HG03196 (cell line): Measurements from ENCODE around the gene ATRN.
"Not testable (repeated sequence)": the region's sequence is repeated elsewhere in the genome, so short reads cannot be mapped to it uniquely, and the experiment has no call there.

Experiments used
- ATAC-seq: cut with Tn5 transposase; IDR thresholded peaks from one replicate; pipeline ENCODE4 v1.9.1; 2021; ENCODE audit not compliant: unreplicated experiment

ATRN gene

GRCh38 chr20:3514012-3514642, 43.3 kb downstream of the ATRN start:
- ATAC-seq = no peak

- ATAC-seq = no peak
Observed at GRCh38 chr20:3515379-3516170, 44.8 kb downstream of the ATRN start.

GRCh38 chr20:3521852-3522740, 51.3 kb downstream of the ATRN start:
- no peak for ATAC-seq

- ATAC-seq = not testable (repeated sequence)
Observed at GRCh38 chr20:3524696-3525095, 53.9 kb downstream of the ATRN start.

- no peak for ATAC-seq
Observed at GRCh38 chr20:3532089-3532615, 61.3 kb downstream of the ATRN start.

- not testable (repeated sequence) for ATAC-seq
Observed at GRCh38 chr20:3537733-3538132, 66.9 kb downstream of the ATRN start.

- ATAC-seq = no peak
Observed at GRCh38 chr20:3539311-3540107, 68.7 kb downstream of the ATRN start.

GRCh38 chr20:3541887-3542721, 71.3 kb downstream of the ATRN start:
- ATAC-seq = no peak

GRCh38 chr20:3543901-3544507, 73.2 kb downstream of the ATRN start:
- no peak for ATAC-seq

- no peak for ATAC-seq
Observed at GRCh38 chr20:3545401-3545925, 74.6 kb downstream of the ATRN start.

- no peak for ATAC-seq
Observed at GRCh38 chr20:3547906-3548305, 77.1 kb downstream of the ATRN start.

GRCh38 chr20:3550837-3551236, 80.0 kb downstream of the ATRN start:
- no peak for ATAC-seq

GRCh38 chr20:3551681-3552434, 81.0 kb downstream of the ATRN start:
- no peak for ATAC-seq

GRCh38 chr20:3553663-3554062, 82.8 kb downstream of the ATRN start:
- ATAC-seq = no peak

- ATAC-seq = no peak
Observed at GRCh38 chr20:3557237-3557785, 86.5 kb downstream of the ATRN start.

- ATAC-seq = no peak
Observed at GRCh38 chr20:3559231-3559630, 88.4 kb downstream of the ATRN start.

- no peak for ATAC-seq
Observed at GRCh38 chr20:3559637-3560036, 88.8 kb downstream of the ATRN start.

- no peak for ATAC-seq
Observed at GRCh38 chr20:3560162-3560561, 89.3 kb downstream of the ATRN start.
